PFSK-1 (cell line): ENCODE measurements around the gene MN1.

Experiments used
- FOXP2 ChIP-seq: optimal IDR thresholded peaks from 2 replicates; pipeline ENCODE3; 2011; ENCODE audit warnings: borderline replicate concordance, control low read depth, inconsistent platforms; ENCODE audit not compliant: insufficient read depth; ENCODE audit errors: extremely low read length, extremely low read depth
- POLR2AphosphoS5 ChIP-seq: IDR thresholded peaks from 2 replicates; pipeline ENCODE4 v1.6.1; 2012; ENCODE audit warnings: low read depth, mild to moderate bottlenecking, control low read depth, low read length, moderate library complexity
- REST ChIP-seq, 2 experiments: IDR thresholded peaks; 2 replicates each; pipeline versions ENCODE4 v1.6.1 to v1.8.0; 2011 to 2012; ENCODE audit warnings: low read depth in 2 of 2, low read length in 2 of 2, control low read depth in 1 of 2, inconsistent platforms in 1 of 2, mild to moderate bottlenecking in 1 of 2, moderate library complexity in 1 of 2; ENCODE audit not compliant: insufficient read depth in 1 of 2
- SIN3A ChIP-seq: IDR thresholded peaks from 2 replicates; pipeline ENCODE4 v1.6.1; 2012; ENCODE audit warnings: mild to moderate bottlenecking, low read length, moderate library complexity, borderline replicate concordance; ENCODE audit not compliant: insufficient read depth
- TAF1 ChIP-seq: IDR thresholded peaks from 2 replicates; pipeline ENCODE4 v1.6.1; 2012; ENCODE audit warnings: low read length, control low read depth, borderline replicate concordance; ENCODE audit not compliant: insufficient read depth

Gene MN1

GRCh38 chr22:27791859-27792241 is 9.7 kb downstream of the MN1 start:
- TF ChIP-seq FOXP2 (no peak), REST (IDR thresholded peaks at IDR 0.05; ENCODE audit: insufficient read depth in 1 of 2, low read depth in 2 of 2, low read length in 2 of 2) (no peak), POLR2AphosphoS5 (no peak), SIN3A (no peak), TAF1 (no peak)

GRCh38 chr22:27791159-27791858 is 10.2 kb downstream of the MN1 start:
- TF ChIP-seq SIN3A: no peak
- no peak for TF ChIP-seq TAF1
- no peak for TF ChIP-seq POLR2AphosphoS5
- no peak for TF ChIP-seq FOXP2
- no peak for TF ChIP-seq REST (IDR thresholded peaks at IDR 0.05; ENCODE audit: insufficient read depth in 1 of 2, low read depth in 2 of 2, low read length in 2 of 2)

- TF ChIP-seq REST (IDR thresholded peaks at IDR 0.05; ENCODE audit: insufficient read depth in 1 of 2, low read depth in 2 of 2, low read length in 2 of 2): no peak
- no peak for TF ChIP-seq TAF1
- no peak for TF ChIP-seq FOXP2
- TF ChIP-seq POLR2AphosphoS5: no peak
- no peak for TF ChIP-seq SIN3A
These were observed 11.0 kb downstream of the MN1 start for GRCh38 chr22:27790376-27791158.

- TF ChIP-seq FOXP2: no peak
- no peak for TF ChIP-seq SIN3A
- no peak for TF ChIP-seq POLR2AphosphoS5
- TF ChIP-seq REST (IDR thresholded peaks at IDR 0.05; ENCODE audit: insufficient read depth in 1 of 2, low read depth in 2 of 2, low read length in 2 of 2): no peak
- TF ChIP-seq TAF1: no peak
These were observed 12.9 kb downstream of the MN1 start for GRCh38 chr22:27788500-27789288.
